22Rv1 (cell line): ENCODE results near the gene CA5A.

ENCODE experiments used
- H3K27ac ChIP-seq: fragments of 450-650 bp; 2 replicates; pipeline ENCODE4 v1.5.1; 2017
- ZFX ChIP-seq: fragments of 450-650 bp; IDR thresholded peaks from 2 replicates; pipeline ENCODE4 v1.6.1; 2017; ENCODE audit warnings: antibody characterized with exemption, borderline replicate concordance
- TF ChIP-seq, protein P1 (sequence below): fragments of 450-650 bp; IDR thresholded peaks from 2 replicates; pipeline ENCODE4 v1.5.1; 2017; ENCODE audit warnings: mild to moderate bottlenecking

Gene CA5A

GRCh38 chr16:87853411-87854052 is 82.8 kb downstream of the CA5A start:
- TF ChIP-seq ZFX, result no peak
- TF ChIP-seq, protein P1, sequence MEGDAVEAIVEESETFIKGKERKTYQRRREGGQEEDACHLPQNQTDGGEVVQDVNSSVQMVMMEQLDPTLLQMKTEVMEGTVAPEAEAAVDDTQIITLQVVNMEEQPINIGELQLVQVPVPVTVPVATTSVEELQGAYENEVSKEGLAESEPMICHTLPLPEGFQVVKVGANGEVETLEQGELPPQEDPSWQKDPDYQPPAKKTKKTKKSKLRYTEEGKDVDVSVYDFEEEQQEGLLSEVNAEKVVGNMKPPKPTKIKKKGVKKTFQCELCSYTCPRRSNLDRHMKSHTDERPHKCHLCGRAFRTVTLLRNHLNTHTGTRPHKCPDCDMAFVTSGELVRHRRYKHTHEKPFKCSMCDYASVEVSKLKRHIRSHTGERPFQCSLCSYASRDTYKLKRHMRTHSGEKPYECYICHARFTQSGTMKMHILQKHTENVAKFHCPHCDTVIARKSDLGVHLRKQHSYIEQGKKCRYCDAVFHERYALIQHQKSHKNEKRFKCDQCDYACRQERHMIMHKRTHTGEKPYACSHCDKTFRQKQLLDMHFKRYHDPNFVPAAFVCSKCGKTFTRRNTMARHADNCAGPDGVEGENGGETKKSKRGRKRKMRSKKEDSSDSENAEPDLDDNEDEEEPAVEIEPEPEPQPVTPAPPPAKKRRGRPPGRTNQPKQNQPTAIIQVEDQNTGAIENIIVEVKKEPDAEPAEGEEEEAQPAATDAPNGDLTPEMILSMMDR, result no peak
- peak overlapping the region; percentile 70 for H3K27ac ChIP-seq

- TF ChIP-seq, protein P1, result no peak
- TF ChIP-seq ZFX, result no peak
- H3K27ac ChIP-seq, result no peak overlapping the region
These were observed 84.7 kb downstream of the CA5A start for GRCh38 chr16:87851601-87852000.

DNA sequence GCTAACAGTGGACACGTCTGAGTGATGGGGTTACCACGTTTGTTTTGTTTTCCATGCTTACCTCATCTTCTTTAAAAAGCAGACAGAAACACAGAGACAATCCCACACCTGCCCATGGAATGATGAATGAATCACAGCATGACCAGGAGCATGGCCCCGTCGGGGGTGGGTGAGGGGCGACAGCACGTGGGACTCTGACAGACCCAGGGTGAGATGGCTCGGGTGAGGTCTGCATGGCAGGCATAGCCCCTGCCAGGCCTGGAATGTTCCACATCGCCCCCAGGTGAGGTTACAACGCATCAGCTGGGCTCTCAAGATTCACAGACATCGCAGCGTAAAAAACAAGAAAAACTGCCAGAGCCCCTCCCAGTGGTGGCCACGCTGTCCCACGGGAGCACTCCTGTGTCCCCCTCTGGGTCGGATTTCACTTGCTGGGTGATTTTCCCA is 85.2 kb downstream of the CA5A start:
- no peak overlapping the region for H3K27ac ChIP-seq
- TF ChIP-seq, protein P1, result no peak
- no peak for TF ChIP-seq ZFX

GRCh38 chr16:87850009-87851006 is 86.0 kb downstream of the CA5A start:
- no peak overlapping the region for H3K27ac ChIP-seq
- TF ChIP-seq, protein P1, result peak; percentile 98
- TF ChIP-seq ZFX, result no peak

- no peak for TF ChIP-seq ZFX
- TF ChIP-seq, protein P1, result no peak
- no peak overlapping the region for H3K27ac ChIP-seq
These were observed 86.8 kb downstream of the CA5A start for GRCh38 chr16:87849419-87850008.

GRCh38 chr16:87848676-87849345 is 87.5 kb downstream of the CA5A start:
- H3K27ac ChIP-seq, result no peak overlapping the region
- TF ChIP-seq, protein P1, result no peak
- TF ChIP-seq ZFX, result no peak
